ENCODE data around the gene ZBTB42. TPM values are rescaled to one million over a fixed set of nuclear protein-coding genes. Genes with fewer than 3 reads are reported as not detected.

Gene ZBTB42
- total and polyA plus RNA-seq, 2 of the 13 experiments (the other 11 are each of a cell fraction or from before 2014, with no cell fraction given) = 2.8 to 4.2 TPM

- TF ChIP-seq KLF11 (CRISPR knock-in tag; IDR thresholded peaks at IDR 0.05) (no peak), FOXP1 (IDR thresholded peaks at IDR 0.05) (no peak), FOXP1 (CRISPR knock-in tag; IDR thresholded peaks at IDR 0.05) (no peak), ZNF883 (CRISPR knock-in tag; IDR thresholded peaks at IDR 0.05; ENCODE audit: not compliant biosample characterization) (peak; percentile 25), ZNF607 (CRISPR knock-in tag; IDR thresholded peaks at IDR 0.05; ENCODE audit: borderline replicate concordance) (no peak), ZNF687 (CRISPR knock-in tag; IDR thresholded peaks at IDR 0.05) (peak; percentile 79), HNRNPL (IDR thresholded peaks at IDR 0.05; ENCODE audit: low read depth, low read length) (no peak), NR1H2 (CRISPR knock-in tag; IDR thresholded peaks at IDR 0.05; ENCODE audit: borderline replicate concordance, low read depth) (no peak), MAX (IDR thresholded peaks at IDR 0.05) (peak; percentile 18; the same call in 1 of the 2 replicates), FOSL1 (CRISPR knock-in tag; IDR thresholded peaks at IDR 0.05; ENCODE audit: borderline replicate concordance) (no peak), ZNF589 (CRISPR knock-in tag; conservative IDR thresholded peaks at IDR 0.05) (no peak), SIX1 (CRISPR knock-in tag; IDR thresholded peaks at IDR 0.05; ENCODE audit: borderline replicate concordance) (no peak), RERE (CRISPR knock-in tag; IDR thresholded peaks at IDR 0.05; ENCODE audit: low read depth) (no peak), ZEB1 (IDR thresholded peaks at IDR 0.05; ENCODE audit: insufficient replicate concordance, low read depth) (no peak), ZSCAN25 (CRISPR knock-in tag; IDR thresholded peaks at IDR 0.05) (no peak), KMT2B (CRISPR knock-in tag; IDR thresholded peaks at IDR 0.05) (no peak), SP1 (IDR thresholded peaks at IDR 0.05) (no peak), SP1 (CRISPR knock-in tag; IDR thresholded peaks at IDR 0.05) (peak; percentile 76; the same call in 1 of the 2 replicates), ZBTB33 (CRISPR knock-in tag; IDR thresholded peaks at IDR 0.05) (peak; percentile 5; the same call in 1 of the 2 replicates), HOXA3 (CRISPR knock-in tag; IDR thresholded peaks at IDR 0.05) (peak; percentile 23; the same call in 1 of the 2 replicates), SOX6 (IDR thresholded peaks at IDR 0.05) (no peak), SOX6 (CRISPR knock-in tag; IDR thresholded peaks at IDR 0.05) (no peak)
These were observed 6.8 kb upstream of the ZBTB42 start (continued) for GRCh38 chr14:104794099-104794498.

All from HepG2 (cell line).